Natural killer cell (primary cell): ENCODE measurements around the gene PATJ. TPM values are rescaled to one million over a fixed set of nuclear protein-coding genes. Genes with fewer than 3 reads are reported as not detected.

Source experiments
- ATAC-seq, 3 donors: fragments of 150-1000 bp in 2 of 3; fragments of 200-7000 bp in 1 of 3; cut with Tn5 transposase; 1 replicate in 1 of 3; 2 replicates in 2 of 3; pipeline ENCODE4 v1.10.0; 2021; ENCODE audit warnings: mild to moderate bottlenecking in 2 of 3, moderate library complexity in 2 of 3
- DNase-seq, 2 donors: peaks; one replicate each; pipeline versions ENCODE4 v3.0.0 to v3.0.0-alpha.2; 2013 to 2021; ENCODE audit warnings: mixed read lengths in 1 of 2
- H3K27ac ChIP-seq: one replicate; pipeline ENCODE4 v1.5.1; 2013; ENCODE audit warnings: mild to moderate bottlenecking, low read length
- H3K27me3 ChIP-seq: one replicate; pipeline ENCODE4 v1.6.1; 2013; ENCODE audit warnings: low read length; ENCODE audit not compliant: control insufficient read depth, insufficient read depth
- H3K36me3 ChIP-seq: one replicate; pipeline ENCODE4 v1.6.1; 2013; ENCODE audit warnings: low read length; ENCODE audit not compliant: control insufficient read depth, insufficient read depth
- H3K4me1 ChIP-seq: one replicate; pipeline ENCODE4 v1.6.1; 2013; ENCODE audit warnings: low read length; ENCODE audit not compliant: control insufficient read depth, insufficient read depth
- H3K4me3 ChIP-seq: one replicate; pipeline ENCODE4 v1.5.1; 2013; ENCODE audit warnings: low read length
- H3K9me3 ChIP-seq: one replicate; pipeline ENCODE4 v1.6.1; 2013; ENCODE audit warnings: low read length; ENCODE audit not compliant: control insufficient read depth, insufficient read depth
- H3K27ac Mint-ChIP-seq, 2 donors: one replicate each; pipeline ENCODE4 v1.8.0; 2022; ENCODE audit warnings: mild to moderate bottlenecking in 2 of 2, mixed read lengths in 2 of 2, moderate library complexity in 1 of 2
- H3K27me3 Mint-ChIP-seq, 2 donors: one replicate each; pipeline ENCODE4 v1.8.0; 2022; ENCODE audit warnings: low read depth in 2 of 2, mixed read lengths in 2 of 2
- H3K36me3 Mint-ChIP-seq: one replicate; pipeline ENCODE4 v1.8.0; 2022; ENCODE audit warnings: mixed read lengths
- H3K4me1 Mint-ChIP-seq, 2 donors: one replicate each; pipeline ENCODE4 v1.8.0; 2022; ENCODE audit warnings: mixed read lengths in 2 of 2
- H3K4me3 Mint-ChIP-seq: one replicate; pipeline ENCODE4 v1.8.0; 2022; ENCODE audit warnings: mild to moderate bottlenecking, moderate library complexity, mixed read lengths
- H3K9me3 Mint-ChIP-seq, 2 donors: one replicate each; pipeline ENCODE4 v1.8.0; 2022; ENCODE audit warnings: mixed read lengths in 2 of 2
- whole genome bisulfite sequencing: methylation state at CpG from one replicate; pipeline ENCODE4 v1.1.7; 2013; ENCODE audit warnings: missing lambda C conversion rate; ENCODE audit not compliant: insufficient coverage; 5-methylcytosine and 5-hydroxymethylcytosine counted together
- intact Hi-C: fragments of 100-400 bp; cut with micrococcal nuclease; formaldehyde crosslinking; loops from one replicate; pipeline ENCODE4 v1.14.2; 2022
- total RNA-seq, 4 donors: library from RNA; stranded (reverse); fragments of 120-200 nt in 1 of 4; gene quantifications; one replicate each; pipeline versions ENCODE4 v1.2.3 to v1.2.4, GENCODE V29; 2013 to 2022
- TF ChIP-seq, protein P1 (sequence below): fragments of 200-600 bp; IDR thresholded peaks from one replicate; pipeline ENCODE4 v1.8.0; 2022; ENCODE audit warnings: antibody characterized with exemption

Gene PATJ
- total RNA-seq, 3 donors from 2014 or later (not counting 1 experiment from before 2014, with no cell fraction given): 15.0 to 18.5 (median 16.7) TPM

DNA sequence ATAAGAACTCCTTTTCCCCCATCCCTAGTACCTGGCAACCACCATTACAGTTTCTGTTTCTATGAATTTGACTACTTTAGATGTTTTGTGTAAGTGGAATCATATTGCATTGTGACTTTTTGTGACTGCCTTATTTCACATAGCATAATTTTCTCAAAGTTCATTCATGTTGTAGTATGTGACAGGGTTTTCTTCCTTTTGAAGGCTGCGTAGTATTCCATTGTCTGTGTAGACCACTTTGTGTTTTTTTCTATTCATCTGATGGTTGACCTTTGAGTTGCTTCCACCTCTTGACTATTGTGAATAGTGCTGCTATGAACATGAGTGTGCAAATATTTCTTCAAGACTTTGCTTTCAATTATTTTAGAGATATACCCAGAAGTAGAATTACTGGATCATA, 226.6 kb downstream of the PATJ start:
- Mint-ChIP-seq H3K36me3 (no peaks in the 10 kb centered on the region), H3K27ac (no peak overlapping the region), H3K4me1 (no peaks in the 10 kb centered on the region), H3K27me3 (no peaks in the 10 kb centered on the region), H3K9me3 (no peaks in the 10 kb centered on the region), H3K4me3 (no peak overlapping the region)
- H3K36me3 ChIP-seq: no peaks in the 10 kb centered on the region
- no peak overlapping the region for H3K27ac ChIP-seq
- TF ChIP-seq, protein P1, sequence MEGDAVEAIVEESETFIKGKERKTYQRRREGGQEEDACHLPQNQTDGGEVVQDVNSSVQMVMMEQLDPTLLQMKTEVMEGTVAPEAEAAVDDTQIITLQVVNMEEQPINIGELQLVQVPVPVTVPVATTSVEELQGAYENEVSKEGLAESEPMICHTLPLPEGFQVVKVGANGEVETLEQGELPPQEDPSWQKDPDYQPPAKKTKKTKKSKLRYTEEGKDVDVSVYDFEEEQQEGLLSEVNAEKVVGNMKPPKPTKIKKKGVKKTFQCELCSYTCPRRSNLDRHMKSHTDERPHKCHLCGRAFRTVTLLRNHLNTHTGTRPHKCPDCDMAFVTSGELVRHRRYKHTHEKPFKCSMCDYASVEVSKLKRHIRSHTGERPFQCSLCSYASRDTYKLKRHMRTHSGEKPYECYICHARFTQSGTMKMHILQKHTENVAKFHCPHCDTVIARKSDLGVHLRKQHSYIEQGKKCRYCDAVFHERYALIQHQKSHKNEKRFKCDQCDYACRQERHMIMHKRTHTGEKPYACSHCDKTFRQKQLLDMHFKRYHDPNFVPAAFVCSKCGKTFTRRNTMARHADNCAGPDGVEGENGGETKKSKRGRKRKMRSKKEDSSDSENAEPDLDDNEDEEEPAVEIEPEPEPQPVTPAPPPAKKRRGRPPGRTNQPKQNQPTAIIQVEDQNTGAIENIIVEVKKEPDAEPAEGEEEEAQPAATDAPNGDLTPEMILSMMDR: no peak
- no peaks in the 10 kb centered on the region for H3K9me3 ChIP-seq
- ATAC-seq: no peak
- no peak overlapping the region for H3K4me3 ChIP-seq
- WGBS: no CpG with 5 or more reads among the region's 1 CpG
- DNase-seq: no peak
- H3K27me3 ChIP-seq: no peaks in the 10 kb centered on the region
- H3K4me1 ChIP-seq: no peaks in the 10 kb centered on the region
- intact Hi-C loops: no loop called here

DNA sequence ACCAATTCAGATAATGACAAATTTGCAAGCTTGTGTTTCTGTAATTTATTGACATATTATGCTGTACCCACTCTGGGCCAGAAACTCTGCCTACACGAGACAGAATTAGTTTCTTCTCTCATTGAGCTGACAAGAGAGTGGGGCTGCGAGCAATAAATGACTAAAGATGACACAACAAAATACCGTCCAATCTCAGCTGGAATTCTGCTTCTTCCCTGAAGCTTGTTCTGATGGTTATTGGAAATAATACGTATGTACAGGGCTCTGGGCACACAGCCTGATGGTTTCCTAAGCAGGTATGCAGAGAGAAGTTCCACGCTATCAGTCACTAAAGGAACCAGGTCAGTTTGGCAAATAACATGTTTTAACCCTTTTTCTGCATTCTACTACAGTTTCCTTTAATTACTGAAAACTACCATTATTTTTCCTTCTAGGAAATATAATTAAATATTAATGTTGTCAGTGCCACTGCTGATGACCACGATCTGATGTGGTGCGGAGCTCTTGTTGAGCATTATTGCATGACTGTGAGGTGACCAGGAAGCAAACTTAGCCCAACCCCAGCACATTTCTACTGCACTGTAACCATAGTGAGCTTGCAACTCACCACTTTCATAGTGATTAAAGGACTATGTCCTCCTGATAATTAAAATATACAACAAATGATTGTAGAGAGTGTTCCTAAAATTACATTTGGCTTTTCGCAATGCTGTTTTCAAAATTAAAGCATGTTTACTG, 231.0 kb downstream of the PATJ start:
- no peak overlapping the region for H3K4me3 Mint-ChIP-seq
- H3K4me1 Mint-ChIP-seq: no peaks in the 10 kb centered on the region
- Histone ChIP-seq H3K36me3 (no peaks in the 10 kb centered on the region), H3K27me3 (no peaks in the 10 kb centered on the region), H3K27ac (no peak overlapping the region), H3K4me1 (no peaks in the 10 kb centered on the region), H3K4me3 (no peak overlapping the region), H3K9me3 (no peaks in the 10 kb centered on the region)
- no peak for DNase-seq
- intact Hi-C loops: no loop called here
- no peaks in the 10 kb centered on the region for H3K36me3 Mint-ChIP-seq
- H3K27ac Mint-ChIP-seq: no peak overlapping the region
- H3K27me3 Mint-ChIP-seq: no peaks in the 10 kb centered on the region
- no peaks in the 10 kb centered on the region for H3K9me3 Mint-ChIP-seq
- 95% methylated on average over 8 of the region's 8 CpGs for WGBS
- no peak for ATAC-seq
- TF ChIP-seq, protein P1: no peak

DNA sequence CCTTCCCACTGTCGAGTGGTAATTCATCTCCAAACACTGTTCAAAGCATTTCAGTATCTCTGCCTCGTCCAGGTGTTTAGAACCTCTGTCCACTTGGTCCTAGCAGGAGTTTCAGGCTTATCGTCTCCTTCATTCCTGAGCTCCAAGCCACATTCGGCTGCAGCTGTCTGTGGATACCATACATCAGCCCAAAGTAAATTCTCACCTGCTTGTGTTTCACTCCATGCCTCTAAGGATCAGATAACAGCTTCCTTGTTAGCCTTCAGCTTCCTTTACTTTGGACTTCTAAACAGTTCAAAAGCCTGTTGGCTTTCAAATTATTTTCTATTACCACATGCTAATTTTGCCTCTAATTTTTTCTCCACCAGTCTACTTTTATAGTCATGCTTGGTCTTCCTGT, 233.4 kb downstream of the PATJ start:
- H3K27ac Mint-ChIP-seq: no peak overlapping the region
- H3K9me3 ChIP-seq: no peaks in the 10 kb centered on the region

More for the DNA sequence above, 233.4 kb downstream of the PATJ start:
- Mint-ChIP-seq H3K4me1 (no peaks in the 10 kb centered on the region), H3K9me3 (no peaks in the 10 kb centered on the region), H3K36me3 (no peaks in the 10 kb centered on the region), H3K4me3 (no peak overlapping the region), H3K27me3 (no peaks in the 10 kb centered on the region)
- no peak overlapping the region for H3K4me3 ChIP-seq
- WGBS: 85% methylated on average over 4 of the region's 4 CpGs
- ATAC-seq (no peak), DNase-seq (no peak)
- H3K27me3 ChIP-seq: no peaks in the 10 kb centered on the region
- no peaks in the 10 kb centered on the region for H3K36me3 ChIP-seq
- H3K4me1 ChIP-seq: no peaks in the 10 kb centered on the region
- H3K27ac ChIP-seq: no peak overlapping the region
- TF ChIP-seq, protein P1: no peak
- intact Hi-C loops: no loop called here
